HUES48 (cell line): Measurements from ENCODE around the gene MYO7B.

ENCODE experiments used
- H3K27ac ChIP-seq: one replicate; pipeline ENCODE4 v1.7.0; 2013; ENCODE audit warnings: low read depth, low read length, inconsistent platforms
- H3K27me3 ChIP-seq: 2 replicates; pipeline ENCODE4 v1.6.1; 2013; ENCODE audit warnings: mild to moderate bottlenecking, low read length; ENCODE audit not compliant: control insufficient read depth, insufficient read depth
- H3K36me3 ChIP-seq: 2 replicates; pipeline ENCODE4 v1.6.1; 2013; ENCODE audit warnings: low read length; ENCODE audit not compliant: control insufficient read depth, insufficient read depth
- H3K4me1 ChIP-seq: 2 replicates; pipeline ENCODE4 v1.6.1; 2013; ENCODE audit warnings: mild to moderate bottlenecking, low read length; ENCODE audit not compliant: control insufficient read depth, insufficient read depth
- H3K4me3 ChIP-seq: 2 replicates; pipeline ENCODE4 v1.5.1; 2013; ENCODE audit warnings: mild to moderate bottlenecking, low read depth, low read length
- H3K9ac ChIP-seq: 2 replicates; pipeline ENCODE4 v1.6.1; 2013; ENCODE audit warnings: mild to moderate bottlenecking, low read depth, low read length, moderate library complexity
- H3K9me3 ChIP-seq: 2 replicates; pipeline ENCODE4 v1.6.1; 2013; ENCODE audit warnings: low read length; ENCODE audit not compliant: control insufficient read depth, insufficient read depth

Gene MYO7B

GRCh38 chr2:127650785-127651380, 115.4 kb downstream of the MYO7B start:
- Histone ChIP-seq H3K27me3 (no peaks in the 10 kb centered on the region), H3K27ac (no peak overlapping the region), H3K4me3 (no peak overlapping the region), H3K9me3 (no peaks in the 10 kb centered on the region), H3K4me1 (no peaks in the 10 kb centered on the region), H3K36me3 (no peaks in the 10 kb centered on the region), H3K9ac (no peak overlapping the region)

GRCh38 chr2:127651381-127651809, 115.9 kb downstream of the MYO7B start:
- Histone ChIP-seq H3K9me3 (no peaks in the 10 kb centered on the region), H3K4me1 (no peaks in the 10 kb centered on the region), H3K4me3 (no peak overlapping the region), H3K9ac (no peak overlapping the region), H3K27ac (no peak overlapping the region), H3K36me3 (no peaks in the 10 kb centered on the region), H3K27me3 (no peaks in the 10 kb centered on the region)

- Histone ChIP-seq H3K27me3 (no peaks in the 10 kb centered on the region), H3K9me3 (no peaks in the 10 kb centered on the region), H3K4me1 (no peaks in the 10 kb centered on the region), H3K9ac (no peak overlapping the region), H3K27ac (no peak overlapping the region), H3K36me3 (no peaks in the 10 kb centered on the region), H3K4me3 (no peak overlapping the region)
These were observed 116.6 kb downstream of the MYO7B start for GRCh38 chr2:127651971-127652550.

DNA sequence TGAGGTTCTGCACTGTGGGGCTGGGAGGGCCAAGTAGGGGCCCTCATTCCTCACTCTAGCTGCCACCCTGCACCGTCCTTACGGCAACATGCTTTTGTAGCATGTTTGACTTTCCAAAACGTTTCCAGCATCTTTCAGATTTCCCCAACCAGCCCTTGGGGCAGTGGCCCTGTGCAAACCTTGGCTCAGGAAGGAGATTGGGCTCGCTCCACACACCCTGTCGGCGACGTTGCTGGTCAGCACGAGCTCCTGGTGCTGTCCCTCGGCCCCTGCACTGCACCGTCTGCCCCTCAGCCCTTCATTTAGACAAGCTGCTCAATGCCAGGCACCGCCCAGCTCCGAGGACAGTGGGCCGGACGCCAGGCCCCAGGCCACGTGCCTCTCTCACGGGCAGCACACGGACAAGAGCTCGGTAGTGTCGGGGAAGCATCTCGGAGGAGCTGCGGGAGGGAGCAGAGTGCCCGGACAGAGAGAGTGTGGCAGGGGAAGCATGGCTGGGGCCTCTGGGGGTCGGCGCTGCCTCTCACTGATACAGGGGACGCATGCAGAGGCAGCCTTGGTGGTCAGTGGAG, 117.4 kb downstream of the MYO7B start:
- Histone ChIP-seq H3K4me1 (no peaks in the 10 kb centered on the region), H3K36me3 (no peaks in the 10 kb centered on the region), H3K27ac (no peak overlapping the region)

GRCh38 chr2:127653421-127654083, 118.1 kb downstream of the MYO7B start:
- H3K9me3 ChIP-seq, result no peaks in the 10 kb centered on the region
- no peaks in the 10 kb centered on the region for H3K27me3 ChIP-seq
- no peak overlapping the region for H3K9ac ChIP-seq
- no peaks in the 10 kb centered on the region for H3K36me3 ChIP-seq
- H3K27ac ChIP-seq, result no peak overlapping the region
- no peak overlapping the region for H3K4me3 ChIP-seq
- no peaks in the 10 kb centered on the region for H3K4me1 ChIP-seq

More for the DNA sequence above, 117.4 kb downstream of the MYO7B start:
- H3K9me3 ChIP-seq, result no peaks in the 10 kb centered on the region
- H3K27me3 ChIP-seq, result no peaks in the 10 kb centered on the region
- no peak overlapping the region for H3K4me3 ChIP-seq
- no peak overlapping the region for H3K9ac ChIP-seq

DNA sequence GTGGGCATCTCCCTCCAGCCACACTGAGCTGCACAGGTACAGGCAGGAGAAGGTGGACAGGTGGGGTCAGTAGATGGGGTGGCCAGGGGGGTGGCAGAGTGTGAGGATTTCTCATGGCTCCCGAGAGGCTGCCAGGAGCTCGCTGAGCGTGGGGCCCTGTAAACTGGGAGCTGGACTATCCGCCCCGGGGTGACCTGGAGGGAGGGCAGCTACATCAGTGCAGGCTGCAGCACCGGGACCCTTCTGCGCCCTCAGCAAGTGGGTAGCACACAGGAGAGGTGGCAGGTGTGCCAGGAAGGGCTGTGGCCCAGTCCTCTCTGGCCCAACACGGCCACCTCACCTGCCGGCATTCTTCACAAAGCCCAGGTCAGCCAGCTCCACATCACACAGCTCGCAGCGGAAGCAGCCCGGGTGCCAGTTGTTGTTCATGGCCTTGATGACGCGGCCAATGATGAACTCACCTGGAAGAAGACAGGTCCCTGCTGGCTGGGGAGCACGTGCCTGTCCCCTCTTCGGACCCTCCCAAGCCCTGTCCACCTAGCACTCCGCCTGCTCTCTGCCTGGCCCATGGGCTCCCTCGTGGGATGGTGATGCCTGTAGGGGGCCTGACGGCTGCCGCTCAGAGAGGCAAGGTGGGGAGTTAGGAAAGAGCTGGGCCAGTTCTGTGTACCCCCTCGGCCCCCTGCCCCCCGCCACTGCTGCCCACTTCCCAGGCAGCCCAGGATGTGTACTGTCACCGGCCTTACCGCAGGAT, 118.8 kb downstream of the MYO7B start:
- Histone ChIP-seq H3K4me1 (no peaks in the 10 kb centered on the region), H3K4me3 (no peak overlapping the region), H3K27me3 (no peaks in the 10 kb centered on the region), H3K9me3 (no peaks in the 10 kb centered on the region), H3K9ac (no peak overlapping the region), H3K36me3 (no peaks in the 10 kb centered on the region), H3K27ac (no peak overlapping the region)

- H3K36me3 ChIP-seq, result no peaks in the 10 kb centered on the region
These were observed 119.3 kb downstream of the MYO7B start for GRCh38 chr2:127654838-127655175.

GRCh38 chr2:127655209-127656073, 120.0 kb downstream of the MYO7B start:
- Histone ChIP-seq H3K27ac (no peak overlapping the region), H3K36me3 (no peaks in the 10 kb centered on the region), H3K9ac (no peak overlapping the region), H3K4me3 (no peak overlapping the region), H3K4me1 (no peaks in the 10 kb centered on the region), H3K9me3 (no peaks in the 10 kb centered on the region), H3K27me3 (no peaks in the 10 kb centered on the region)

More at GRCh38 chr2:127654838-127655175, 119.3 kb downstream of the MYO7B start:
- H3K27ac ChIP-seq, result no peak overlapping the region
- no peaks in the 10 kb centered on the region for H3K27me3 ChIP-seq
- no peak overlapping the region for H3K4me3 ChIP-seq
- H3K4me1 ChIP-seq, result no peaks in the 10 kb centered on the region
- no peak overlapping the region for H3K9ac ChIP-seq
- no peaks in the 10 kb centered on the region for H3K9me3 ChIP-seq

DNA sequence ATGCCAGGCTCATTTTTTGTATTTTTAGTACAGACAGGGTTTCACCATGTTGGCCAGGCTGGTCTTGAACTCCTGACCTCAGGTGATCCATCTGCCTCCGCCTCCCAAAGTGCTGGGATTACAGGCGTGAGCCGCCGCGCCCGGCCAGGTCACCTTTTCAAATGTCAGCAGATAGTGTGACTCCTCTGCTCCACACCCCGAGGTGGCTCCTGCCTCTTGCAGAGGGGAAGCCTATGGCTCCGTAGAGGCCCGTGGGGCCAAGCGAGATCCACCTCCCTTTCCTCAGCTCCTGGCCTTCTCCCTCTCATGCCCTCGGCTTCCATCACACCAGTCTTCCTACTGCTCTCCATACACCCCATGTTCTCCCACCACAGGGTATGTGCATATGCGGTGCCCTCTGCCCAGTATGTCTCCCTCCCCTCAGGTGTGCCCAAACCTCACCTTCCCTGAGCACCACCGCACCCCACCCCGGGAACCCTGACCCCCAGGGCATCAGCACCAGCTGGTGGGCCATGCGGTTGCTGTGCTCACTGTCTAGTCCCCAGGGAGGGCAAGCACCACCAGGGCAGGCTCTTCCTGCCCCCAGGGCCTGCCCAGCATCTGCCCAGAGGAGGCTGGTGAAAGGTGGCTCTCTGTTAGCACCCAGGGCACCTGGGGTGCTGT, 121.2 kb downstream of the MYO7B start:
- H3K27me3 ChIP-seq, result no peaks in the 10 kb centered on the region
- no peak overlapping the region for H3K9ac ChIP-seq
- no peaks in the 10 kb centered on the region for H3K9me3 ChIP-seq
- H3K4me3 ChIP-seq, result no peak overlapping the region
- H3K27ac ChIP-seq, result no peak overlapping the region
- no peaks in the 10 kb centered on the region for H3K4me1 ChIP-seq
- no peaks in the 10 kb centered on the region for H3K36me3 ChIP-seq

DNA sequence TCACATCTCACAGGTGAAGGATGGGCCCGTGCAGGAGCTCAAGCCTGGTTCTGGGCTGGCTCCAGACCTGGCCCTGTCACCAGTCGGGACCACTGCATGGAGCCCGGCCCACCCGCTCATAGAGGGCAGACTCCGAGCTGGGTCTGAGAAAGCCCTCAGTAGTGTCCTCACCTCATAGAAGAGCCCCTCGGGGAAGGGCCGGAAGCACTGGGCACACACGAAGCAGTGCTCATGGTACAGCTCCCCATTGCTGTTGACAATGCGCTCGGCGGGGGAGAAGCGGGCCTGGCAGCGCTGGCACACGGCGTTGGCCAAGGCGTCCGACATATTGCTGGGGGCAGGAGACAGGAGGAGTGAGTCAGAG, 121.7 kb downstream of the MYO7B start:
- no peak overlapping the region for H3K27ac ChIP-seq
- no peaks in the 10 kb centered on the region for H3K4me1 ChIP-seq
- no peaks in the 10 kb centered on the region for H3K9me3 ChIP-seq
- no peak overlapping the region for H3K9ac ChIP-seq
- H3K36me3 ChIP-seq, result no peaks in the 10 kb centered on the region
- no peaks in the 10 kb centered on the region for H3K27me3 ChIP-seq
- no peak overlapping the region for H3K4me3 ChIP-seq
